Measurements from ENCODE around the gene UIMC1.

UIMC1 gene

DNA sequence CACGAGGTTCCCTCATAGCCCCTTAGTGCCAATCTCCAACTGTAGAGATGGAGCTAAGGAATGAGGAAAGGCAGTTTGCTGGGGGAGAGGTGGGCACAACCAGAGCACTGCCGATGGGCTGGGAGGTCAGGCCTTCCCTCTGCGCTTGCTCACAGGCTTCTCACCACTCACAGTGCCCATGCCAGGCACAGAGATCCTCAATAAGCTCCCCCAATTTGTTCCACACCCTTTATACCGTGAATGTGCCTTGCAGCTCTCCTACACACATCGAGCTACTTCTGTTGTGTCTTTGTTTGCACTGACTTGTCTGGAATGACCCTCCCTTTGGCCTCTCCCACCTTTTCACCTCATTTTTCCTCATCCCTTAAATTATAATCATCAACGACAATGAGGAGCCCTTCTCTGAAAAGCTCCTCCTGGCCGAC is 105.8 kb downstream of the UIMC1 start:
- DNase-seq, result no peak

- no peak for DNase-seq
Measured at GRCh38 chr5:176899946-176900779, 106.4 kb downstream of the UIMC1 start.

- DNase-seq, result no peak
Measured at GRCh38 chr5:176899296-176899891, 107.2 kb downstream of the UIMC1 start, which contains the start of gene HK3. Gene HK3, minus strand, starts transcription at chr5:176899346. Its CDS starts 3,187 bp downstream, at chr5:176896159.

GRCh38 chr5:176897263-176897662 is 109.3 kb downstream of the UIMC1 start:
- no peak for DNase-seq

DNA sequence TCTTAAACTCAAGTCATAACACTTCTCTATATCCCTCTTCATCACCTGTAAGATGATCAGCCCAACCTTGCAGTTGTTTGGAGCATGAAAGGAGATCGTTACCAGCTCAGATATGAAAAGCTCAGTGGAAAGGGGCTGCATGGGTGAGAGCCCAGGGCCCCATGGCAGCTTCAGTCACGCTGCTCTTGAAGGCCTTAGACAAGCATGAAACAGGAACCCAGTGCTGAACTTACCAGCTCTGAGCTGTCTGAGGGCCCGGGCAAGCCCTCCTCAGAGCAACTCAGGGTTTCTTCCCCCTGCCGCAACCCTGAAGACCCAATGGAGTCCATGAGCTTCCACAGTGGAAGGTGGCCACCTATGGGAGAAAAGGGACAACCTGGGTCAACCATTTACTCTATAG is 110.7 kb downstream of the UIMC1 start:
- DNase-seq, result no peak

DNA sequence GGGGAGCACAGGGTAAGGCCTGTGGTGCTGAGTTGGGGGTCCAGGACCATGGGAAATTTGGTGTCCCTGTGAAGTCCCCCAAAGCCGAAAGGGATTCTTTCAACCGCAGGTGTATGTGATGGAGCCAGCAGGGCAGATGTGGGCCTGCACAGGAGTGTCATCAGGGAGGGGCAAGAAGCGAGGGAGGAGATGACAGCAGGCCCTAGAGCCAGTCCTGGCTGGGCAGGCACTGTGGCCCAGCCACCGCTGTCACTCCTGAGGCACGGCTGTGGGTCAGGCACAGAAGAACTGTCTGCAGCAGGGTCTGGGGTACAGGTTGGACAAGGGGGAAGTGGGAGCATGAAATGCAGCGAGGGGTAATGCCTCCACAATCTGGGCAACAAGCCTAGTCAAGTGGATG is 112.3 kb downstream of the UIMC1 start:
- DNase-seq, result no peak

- DNase-seq, result no peak
Measured at GRCh38 chr5:176892663-176893062, 113.9 kb downstream of the UIMC1 start.

- DNase-seq, result no peak
Measured at GRCh38 chr5:176891331-176891958, 115.1 kb downstream of the UIMC1 start.

- no peak for DNase-seq
Measured at GRCh38 chr5:176890455-176891330, 115.9 kb downstream of the UIMC1 start.

GRCh38 chr5:176889321-176890280 is 117.0 kb downstream of the UIMC1 start:
- DNase-seq, result no peak

- no peak for DNase-seq
Measured at GRCh38 chr5:176888865-176889165, 117.8 kb downstream of the UIMC1 start.

DNA sequence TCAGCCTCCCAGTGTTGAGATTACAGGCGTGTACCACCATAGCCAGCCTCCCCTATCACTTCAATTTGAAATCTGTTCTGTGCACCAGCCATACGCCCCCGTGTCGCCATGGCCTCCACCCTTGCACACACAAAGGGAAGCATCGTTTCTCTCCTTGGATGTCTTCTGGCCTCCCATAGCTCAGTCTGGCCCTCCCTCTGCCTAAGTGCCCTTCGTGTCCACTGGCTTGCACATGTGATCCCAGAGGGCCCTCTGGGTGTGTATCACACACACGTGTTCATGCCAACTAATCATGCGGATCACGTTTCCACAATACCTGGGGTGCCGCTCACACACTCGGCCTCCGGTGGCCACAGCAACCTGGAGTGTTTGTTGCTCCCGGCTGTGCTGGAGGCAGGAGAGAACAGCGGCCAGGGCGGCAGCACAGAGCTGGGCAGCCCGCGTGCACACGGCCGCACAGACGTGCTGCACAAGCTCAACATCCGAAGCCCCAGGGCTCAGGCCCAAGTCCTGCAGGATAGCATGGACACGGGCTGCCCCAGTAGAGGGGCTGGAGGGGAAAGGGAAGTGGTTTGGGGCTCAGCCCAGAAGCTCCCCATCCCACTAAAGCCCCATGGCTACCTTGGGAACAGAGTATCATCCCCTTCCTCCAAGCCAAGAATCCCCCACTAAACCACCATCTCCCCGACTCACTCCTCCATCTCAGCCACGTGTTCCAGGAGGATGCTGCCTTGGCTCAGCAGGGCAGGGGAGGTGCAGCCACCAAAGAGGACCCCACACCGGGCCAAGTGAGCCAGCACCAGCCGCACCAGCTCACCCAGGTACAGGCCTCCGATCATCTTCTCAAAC is 118.3 kb downstream of the UIMC1 start:
- no peak for DNase-seq

- DNase-seq, result no peak
Measured at GRCh38 chr5:176887252-176887849, 119.2 kb downstream of the UIMC1 start.

DNA sequence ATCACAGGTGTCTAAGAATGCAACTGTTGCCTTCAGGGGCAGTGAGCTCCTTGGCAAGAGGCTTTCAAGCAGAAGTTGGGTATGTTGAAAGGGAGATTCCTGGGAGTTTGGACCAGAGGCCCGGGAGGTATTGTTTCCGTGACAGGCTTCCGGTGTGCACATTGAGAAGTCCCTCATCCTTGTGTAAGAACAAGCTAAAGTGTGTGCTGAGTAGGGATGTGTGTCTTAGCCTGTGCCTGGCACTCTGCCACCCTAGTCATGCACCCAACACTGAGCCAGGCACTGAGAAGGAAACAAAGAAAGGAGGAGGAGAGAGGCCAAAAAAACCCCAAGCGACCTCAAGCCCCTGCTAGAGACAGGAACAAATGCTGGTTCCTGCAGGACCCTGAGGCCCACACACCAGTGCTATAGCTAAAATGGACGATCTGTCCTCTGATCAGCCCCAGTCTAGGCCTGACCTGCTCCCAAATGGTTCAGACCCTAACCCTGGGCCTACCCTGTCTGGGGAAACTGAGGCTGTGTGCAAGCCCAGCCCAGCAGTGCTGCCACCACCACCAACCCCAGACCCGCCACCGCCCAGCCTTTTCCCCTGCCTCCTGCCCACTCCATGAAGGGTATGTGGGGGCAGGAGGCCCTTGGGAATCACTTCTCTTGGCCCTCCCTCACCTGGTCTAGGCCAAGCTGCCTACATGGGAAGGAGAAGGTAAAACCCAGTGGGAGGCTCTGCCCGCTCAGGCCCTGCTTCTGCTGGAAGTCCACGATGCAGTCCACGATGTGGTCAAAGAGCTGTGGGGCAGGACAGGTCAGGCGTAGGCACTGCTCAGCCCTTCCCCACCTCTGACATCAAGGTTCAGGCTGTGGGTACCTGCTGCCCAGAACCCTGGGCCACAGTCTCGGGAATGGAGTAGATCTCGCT is 120.0 kb downstream of the UIMC1 start:
- peak; percentile 22 for DNase-seq

DNA sequence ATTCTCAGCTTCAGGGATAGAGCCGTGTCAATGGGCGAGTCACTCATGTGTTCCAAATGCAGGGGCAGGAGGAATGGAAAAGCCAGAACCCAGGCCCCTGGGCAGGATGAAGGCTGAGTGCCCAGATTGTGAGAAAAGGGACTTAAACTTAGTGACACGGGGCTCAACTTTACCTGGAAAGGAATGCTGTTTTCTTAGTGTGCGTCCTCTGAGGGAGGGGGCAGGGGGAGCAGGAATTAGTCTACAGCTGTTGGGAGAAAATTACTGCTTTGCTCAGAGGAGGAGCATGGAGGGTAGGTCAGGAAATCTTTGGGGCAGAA is 122.0 kb downstream of the UIMC1 start:
- DNase-seq, result no peak

GRCh38 chr5:176883700-176884570 is 122.6 kb downstream of the UIMC1 start:
- no peak for DNase-seq

GRCh38 chr5:176882567-176882903 is 124.0 kb downstream of the UIMC1 start:
- no peak for DNase-seq

DNA sequence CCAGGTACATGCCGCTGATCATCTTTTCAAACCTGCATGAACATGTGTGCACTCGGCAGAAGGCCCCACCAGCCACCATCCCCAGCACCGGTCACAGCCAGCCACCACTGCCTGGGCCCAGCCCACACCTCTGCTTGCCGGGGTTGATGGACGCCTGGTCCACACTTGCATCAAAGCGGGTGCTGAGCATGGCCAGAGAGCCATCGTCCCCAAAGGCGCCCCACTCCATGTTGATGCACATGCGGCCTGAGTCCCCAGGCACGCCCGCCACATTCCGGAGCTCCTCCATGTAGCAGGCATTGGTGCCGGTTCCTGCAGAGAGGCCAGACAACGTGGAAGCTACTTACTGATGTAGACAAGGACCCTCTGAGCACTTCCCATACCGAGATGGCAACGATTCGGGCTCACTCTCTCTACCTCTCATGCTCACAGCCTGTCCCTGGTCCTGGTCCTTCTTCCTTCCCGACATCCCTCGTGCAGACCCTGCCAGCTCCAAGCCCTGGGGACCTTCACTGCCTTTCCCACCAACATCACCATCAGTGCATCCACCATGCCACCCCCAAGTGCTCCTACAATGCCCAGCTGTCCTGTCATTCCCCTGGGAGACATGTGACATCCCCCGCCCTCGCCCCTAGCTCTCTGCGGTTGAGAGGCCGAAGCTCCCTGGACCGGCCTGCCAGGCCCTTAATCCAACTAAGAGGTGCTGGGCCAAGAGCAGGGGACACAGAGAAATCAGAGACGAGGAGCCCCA is 124.6 kb downstream of the UIMC1 start:
- no peak for DNase-seq

Measured in NCI-H69 (cell line).